Tibial nerve (tissue), 4 donors: Measurements from ENCODE around the gene TBC1D4. TPM values are rescaled to one million over a fixed set of nuclear protein-coding genes. Genes with fewer than 3 reads are reported as not detected.

ENCODE experiments used
- DNase-seq, 2 donors: peaks; one replicate each; pipeline ENCODE4 v3.0.0-alpha.2; 2019; ENCODE audit warnings: low spot score in 2 of 2
- H3K27ac ChIP-seq, 4 donors: fragments of 200-600 bp; sonication (generic) in 3 of 4; one replicate each; pipeline ENCODE4 v1.5.1; 2017 to 2019; ENCODE audit warnings: mild to moderate bottlenecking in 1 of 4
- H3K27me3 ChIP-seq, 2 donors: fragments of 200-600 bp; sonication (generic) in 1 of 2; one replicate each; pipeline versions ENCODE4 v1.5.1 to v1.6.0; 2017 to 2019
- H3K36me3 ChIP-seq, 3 donors: fragments of 200-600 bp; sonication (generic); one replicate each; pipeline ENCODE4 v1.5.1; 2018 to 2019
- H3K4me1 ChIP-seq, 4 donors: fragments of 200-600 bp; sonication (generic) in 3 of 4; one replicate each; pipeline ENCODE4 v1.5.1; 2017 to 2019
- H3K4me3 ChIP-seq, 4 donors: fragments of 200-600 bp; sonication (generic) in 3 of 4; one replicate each; pipeline ENCODE4 v1.5.1; 2017 to 2019; ENCODE audit warnings: mild to moderate bottlenecking in 1 of 4, moderate library complexity in 1 of 4
- H3K9me3 ChIP-seq, 4 donors: fragments of 200-600 bp; sonication (generic) in 3 of 4; one replicate each; pipeline ENCODE4 v1.5.1; 2017 to 2019
- EP300 ChIP-seq, 2 donors: sonication (generic); formaldehyde crosslinking; IDR thresholded peaks; one replicate each; pipeline ENCODE4 v1.6.1; 2017; ENCODE audit warnings: antibody characterized with exemption in 2 of 2, mild to moderate bottlenecking in 1 of 2
- POLR2A ChIP-seq, 2 donors: fragments of 450-650 bp; IDR thresholded peaks; one replicate each; pipeline ENCODE4 v1.6.1; 2017; ENCODE audit warnings: antibody characterized with exemption in 2 of 2, mild to moderate bottlenecking in 2 of 2, moderate library complexity in 2 of 2
- WGBS, 2 donors: methylation state at CpG; one replicate each; pipeline ENCODE4 v1.1.5; 2018; 5-methylcytosine and 5-hydroxymethylcytosine counted together
- total RNA-seq, 4 donors: library from RNA; depleted of rRNA; stranded (reverse); fragments of >200 nt; gene quantifications; one replicate each; pipeline ENCODE4 v1.1.0, GENCODE V29; 2016
- TF ChIP-seq, protein P1 (sequence below), 5 experiments: fragments of 200-600 bp in 3 of 5; fragments of 450-650 bp in 2 of 5; sonication (generic) in 3 of 5; IDR thresholded peaks; one replicate each; pipeline ENCODE4 v1.5.1; 2016 to 2019; ENCODE audit warnings: antibody characterized with exemption in 5 of 5, mild to moderate bottlenecking in 3 of 5, moderate library complexity in 2 of 5

The TBC1D4 gene
- total RNA-seq, 4 donors from 2014 or later: 17.7 to 45.4 (median 33.4) TPM

DNA sequence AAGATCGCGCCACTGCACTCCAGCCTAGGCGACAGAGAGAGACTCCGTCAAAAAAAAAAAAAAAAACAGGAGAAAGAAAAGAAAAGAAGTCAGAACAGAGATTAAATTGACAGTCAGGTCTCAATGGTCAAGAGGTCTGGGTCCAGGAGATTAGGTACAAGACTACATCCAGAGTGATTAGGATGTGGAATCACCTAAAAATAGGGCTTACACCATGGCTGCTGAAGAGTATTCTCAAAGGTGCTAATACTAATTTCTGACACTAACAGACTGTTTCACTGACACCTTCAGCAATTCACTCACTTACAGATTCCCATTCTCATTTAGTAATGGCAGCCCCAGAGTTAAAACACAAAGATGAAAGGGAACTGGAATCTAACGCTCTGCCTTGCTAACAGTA lies 91.7 kb downstream of the TBC1D4 start:
- Histone ChIP-seq H3K36me3 (no peaks in the 10 kb centered on the region), H3K27ac (no peak overlapping the region), H3K27me3 (no peaks in the 10 kb centered on the region), H3K4me3 (no peak overlapping the region), H3K9me3 (no peaks in the 10 kb centered on the region), H3K4me1 (no peaks in the 10 kb centered on the region)
- no peak for DNase-seq
- no peak for TF ChIP-seq EP300 (IDR thresholded peaks at IDR 0.05)
- TF ChIP-seq, protein P1, sequence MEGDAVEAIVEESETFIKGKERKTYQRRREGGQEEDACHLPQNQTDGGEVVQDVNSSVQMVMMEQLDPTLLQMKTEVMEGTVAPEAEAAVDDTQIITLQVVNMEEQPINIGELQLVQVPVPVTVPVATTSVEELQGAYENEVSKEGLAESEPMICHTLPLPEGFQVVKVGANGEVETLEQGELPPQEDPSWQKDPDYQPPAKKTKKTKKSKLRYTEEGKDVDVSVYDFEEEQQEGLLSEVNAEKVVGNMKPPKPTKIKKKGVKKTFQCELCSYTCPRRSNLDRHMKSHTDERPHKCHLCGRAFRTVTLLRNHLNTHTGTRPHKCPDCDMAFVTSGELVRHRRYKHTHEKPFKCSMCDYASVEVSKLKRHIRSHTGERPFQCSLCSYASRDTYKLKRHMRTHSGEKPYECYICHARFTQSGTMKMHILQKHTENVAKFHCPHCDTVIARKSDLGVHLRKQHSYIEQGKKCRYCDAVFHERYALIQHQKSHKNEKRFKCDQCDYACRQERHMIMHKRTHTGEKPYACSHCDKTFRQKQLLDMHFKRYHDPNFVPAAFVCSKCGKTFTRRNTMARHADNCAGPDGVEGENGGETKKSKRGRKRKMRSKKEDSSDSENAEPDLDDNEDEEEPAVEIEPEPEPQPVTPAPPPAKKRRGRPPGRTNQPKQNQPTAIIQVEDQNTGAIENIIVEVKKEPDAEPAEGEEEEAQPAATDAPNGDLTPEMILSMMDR (IDR thresholded peaks at IDR 0.05): no peak
- WGBS, 2 donors: 86 to 94% methylated on average over 5 of the region's 5 CpGs

DNA sequence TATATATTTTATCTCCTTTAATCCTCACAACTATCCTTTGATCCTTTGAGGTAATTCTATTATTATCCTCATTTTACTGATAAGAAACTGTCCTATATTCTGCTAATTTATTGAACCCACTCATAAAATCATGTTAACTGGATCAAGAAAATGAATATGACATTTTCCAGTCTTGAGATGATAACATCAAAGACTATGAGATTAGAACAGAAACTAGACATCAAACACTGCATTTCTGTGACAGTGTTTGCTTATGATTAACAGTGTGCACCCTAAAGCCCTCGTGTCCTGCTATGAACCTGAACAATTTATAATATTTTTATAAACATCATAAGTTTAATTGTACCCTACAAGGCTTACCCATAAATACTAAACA lies 96.3 kb downstream of the TBC1D4 start:
- Histone ChIP-seq H3K9me3 (no peaks in the 10 kb centered on the region), H3K27me3 (no peaks in the 10 kb centered on the region), H3K36me3 (no peaks in the 10 kb centered on the region), H3K27ac (no peak overlapping the region), H3K4me3 (no peak overlapping the region), H3K4me1 (no peaks in the 10 kb centered on the region)
- 91 to 92% methylated on average over 1 of the region's 1 CpG for WGBS, 2 donors
- TF ChIP-seq, protein P1 (IDR thresholded peaks at IDR 0.05): no peak
- no peak for TF ChIP-seq POLR2A (IDR thresholded peaks at IDR 0.05)
- TF ChIP-seq EP300 (IDR thresholded peaks at IDR 0.05): no peak
- DNase-seq: no peak

DNA sequence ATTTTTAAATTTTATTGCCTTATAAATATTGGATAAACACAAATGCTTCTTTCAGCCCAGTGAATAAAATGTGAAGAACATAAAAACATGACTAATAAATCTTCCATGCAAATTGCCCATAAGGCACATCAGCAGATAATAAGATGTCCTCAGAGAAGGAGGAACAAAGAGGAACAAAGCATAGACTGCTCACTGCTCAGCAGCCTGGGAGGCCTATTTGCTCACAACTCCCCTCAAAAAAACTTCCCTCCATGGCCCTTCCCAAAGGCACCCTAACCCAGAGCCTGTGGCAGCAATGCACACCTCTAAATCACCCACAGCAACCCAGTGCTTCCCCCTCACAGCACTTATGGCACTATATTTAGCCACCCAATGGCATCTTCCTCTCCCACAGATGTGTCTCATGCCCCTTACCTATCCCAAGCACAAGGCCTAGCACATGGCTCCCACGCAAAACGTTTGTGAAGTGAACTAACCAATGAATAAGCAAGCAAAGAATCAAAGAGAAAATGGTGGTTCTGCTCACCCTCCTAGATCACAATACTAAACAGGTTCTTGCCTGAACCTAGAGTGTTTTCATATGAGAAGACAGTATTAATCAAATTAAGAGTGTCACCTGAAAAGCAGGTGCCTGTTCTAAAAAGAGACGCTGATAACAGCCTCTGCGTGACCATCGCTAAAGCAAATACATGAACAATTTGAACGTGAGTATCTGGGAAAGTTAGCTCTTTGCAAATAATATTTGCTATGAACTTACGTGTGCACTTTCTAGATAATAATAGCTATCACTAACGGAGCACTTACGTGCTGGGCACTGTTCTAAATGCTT lies 96.9 kb downstream of the TBC1D4 start:
- no peaks in the 10 kb centered on the region for H3K27me3 ChIP-seq
- H3K9me3 ChIP-seq: no peaks in the 10 kb centered on the region
- WGBS, 2 donors: 89 to 94% methylated on average over 9 of the region's 9 CpGs
- no peak overlapping the region for H3K27ac ChIP-seq
- H3K4me1 ChIP-seq: no peaks in the 10 kb centered on the region
- DNase-seq: no peak
- H3K4me3 ChIP-seq: no peak overlapping the region
- TF ChIP-seq POLR2A (IDR thresholded peaks at IDR 0.05) (no peak), EP300 (IDR thresholded peaks at IDR 0.05) (no peak)
- TF ChIP-seq, protein P1 (IDR thresholded peaks at IDR 0.05): no peak
- H3K36me3 ChIP-seq: no peaks in the 10 kb centered on the region

DNA sequence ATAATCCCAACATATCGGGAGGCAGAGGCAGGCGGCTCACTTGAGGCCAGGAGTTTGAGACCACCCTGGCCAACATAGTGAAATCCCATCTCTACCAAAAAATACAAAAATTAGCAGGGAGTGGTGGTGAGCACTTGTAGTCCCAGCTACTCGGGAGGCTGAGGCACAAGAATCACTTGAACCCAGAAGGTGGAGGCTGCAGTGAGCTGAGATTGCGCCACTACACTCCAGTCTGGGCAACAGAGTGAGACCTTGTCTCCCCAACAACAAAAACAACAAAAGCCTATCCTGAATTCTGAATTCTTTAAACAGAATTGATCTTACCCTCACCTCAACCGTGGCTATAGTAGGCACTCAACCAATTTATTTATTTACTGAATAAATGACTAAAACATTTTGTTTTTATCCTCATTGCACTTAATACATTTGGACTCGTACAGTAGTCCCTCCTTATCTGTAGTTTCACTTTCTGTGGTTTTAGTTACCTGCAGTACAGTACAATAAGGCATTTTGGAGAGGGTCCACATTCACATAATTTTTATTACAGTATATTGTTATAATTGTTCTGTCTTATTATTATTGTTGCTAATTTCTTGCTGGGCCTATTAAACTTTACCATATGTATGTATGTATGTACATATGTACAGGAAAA lies 98.8 kb downstream of the TBC1D4 start:
- Histone ChIP-seq H3K27ac (no peak overlapping the region), H3K36me3 (no peaks in the 10 kb centered on the region), H3K4me3 (no peak overlapping the region), H3K9me3 (no peaks in the 10 kb centered on the region), H3K4me1 (no peaks in the 10 kb centered on the region), H3K27me3 (no peaks in the 10 kb centered on the region)
- no peak for DNase-seq
- TF ChIP-seq EP300 (IDR thresholded peaks at IDR 0.05) (no peak), POLR2A (IDR thresholded peaks at IDR 0.05) (no peak)
- TF ChIP-seq, protein P1 (IDR thresholded peaks at IDR 0.05): no peak
- 95 to 96% methylated on average over 6 of the region's 6 CpGs for WGBS, 2 donors

DNA sequence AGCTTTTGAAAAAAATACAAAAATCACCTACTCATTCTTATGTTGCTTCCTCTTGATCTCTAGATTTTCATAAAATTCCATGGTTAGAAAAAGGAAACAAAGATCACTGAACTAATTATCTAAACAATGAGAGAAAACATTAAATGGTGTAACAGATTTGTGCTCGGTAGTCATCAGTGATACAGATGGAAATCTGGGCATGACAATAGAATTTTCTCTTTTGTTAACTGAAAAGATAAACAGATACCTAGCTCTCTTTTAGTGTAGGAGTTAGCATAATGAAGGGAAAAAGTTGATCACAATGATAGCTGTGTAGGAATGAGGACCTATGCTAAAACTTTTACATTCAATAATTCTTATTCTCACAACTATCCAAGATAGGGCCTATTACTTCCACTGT lies 103.7 kb downstream of the TBC1D4 start:
- no peak for DNase-seq
- H3K27ac ChIP-seq: no peak overlapping the region
- TF ChIP-seq EP300 (IDR thresholded peaks at IDR 0.05) (no peak), POLR2A (IDR thresholded peaks at IDR 0.05) (no peak)
- TF ChIP-seq, protein P1 (IDR thresholded peaks at IDR 0.05): no peak
- no peaks in the 10 kb centered on the region for H3K9me3 ChIP-seq
- H3K36me3 ChIP-seq: no peaks in the 10 kb centered on the region
- 70 to 73% methylated on average over 1 of the region's 1 CpG for WGBS, 2 donors
- no peaks in the 10 kb centered on the region for H3K27me3 ChIP-seq
- peaks cover 0 to 6% (median 1%) of the 10 kb centered on the region in 4 donors for H3K4me1 ChIP-seq
- H3K4me3 ChIP-seq: no peak overlapping the region
